Activated T-cell treated with anti-CD3 and anti-CD28 coated beads for 1 hour (primary cell): Measurements from ENCODE around the gene SULT1C3.

ENCODE experiments used
- DNase-seq: peaks from one replicate; pipeline ENCODE4 v3.0.0-alpha.2; 2020; ENCODE audit warnings: low read depth

Gene SULT1C3

DNA sequence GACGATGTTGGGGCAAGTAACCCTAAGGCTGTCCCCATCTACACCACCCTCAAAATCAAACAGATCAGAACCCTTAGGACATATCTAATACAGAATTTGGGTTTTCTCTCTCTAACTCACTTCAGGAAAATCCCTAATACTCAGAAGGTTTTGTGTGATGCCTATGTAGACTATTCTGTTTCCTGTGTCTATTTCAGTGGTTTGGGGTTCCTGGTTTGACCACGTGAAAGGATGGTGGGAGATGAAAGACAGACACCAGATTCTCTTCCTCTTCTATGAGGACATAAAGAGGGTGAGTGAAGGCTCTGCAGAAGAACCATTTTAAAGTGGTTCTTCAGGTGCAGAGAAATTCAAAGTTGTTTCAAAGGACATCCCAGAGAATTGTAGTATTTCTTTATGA is 65.2 kb downstream of the SULT1C3 start:
- no peak for DNase-seq

DNA sequence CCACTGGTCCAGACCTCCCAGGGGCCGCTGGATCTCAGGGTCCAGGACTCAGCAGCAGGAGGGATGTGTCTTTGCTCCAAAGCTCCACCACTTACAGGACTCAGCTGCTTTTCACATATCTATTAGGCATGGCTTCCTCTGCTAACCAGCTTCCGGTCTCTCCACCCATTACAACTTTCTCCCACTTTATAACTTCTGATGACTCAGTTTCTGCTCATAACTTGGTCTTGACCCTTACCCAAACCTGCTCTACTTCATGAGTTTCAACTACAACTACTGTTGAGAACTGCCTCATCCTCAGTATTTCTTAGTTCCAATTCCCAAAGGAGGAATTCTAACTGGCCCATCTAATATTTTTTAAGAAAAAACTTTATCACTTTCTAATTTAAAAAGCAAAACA is 66.1 kb downstream of the SULT1C3 start:
- no peak for DNase-seq

DNA sequence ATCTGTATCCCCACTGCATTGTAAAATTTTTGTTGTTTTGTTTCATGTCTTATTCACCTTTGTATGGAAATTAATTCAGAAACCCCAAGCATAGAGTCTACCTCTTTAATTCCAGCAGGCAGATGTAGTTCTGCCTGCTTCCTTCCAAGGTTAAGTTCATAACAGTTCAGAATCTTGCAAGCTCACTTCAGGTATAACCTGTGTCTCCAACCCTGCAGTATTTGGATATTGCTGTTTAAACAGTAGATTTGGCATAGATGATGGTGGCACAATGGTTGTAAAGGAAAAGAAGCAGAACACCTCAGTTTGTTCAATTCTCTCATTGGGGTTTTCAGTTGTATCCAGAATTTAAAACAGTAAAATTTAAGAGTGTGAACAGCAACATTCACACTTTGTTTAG is 70.1 kb downstream of the SULT1C3 start:
- DNase-seq = no peak
